Adrenal gland (tissue), 12 donors: Measurements from ENCODE around the gene BRF1. TPM values are rescaled to one million over a fixed set of nuclear protein-coding genes. Genes with fewer than 3 reads are reported as not detected.

Experiments
- DNase-seq, 7 donors: peaks; one replicate each; pipeline ENCODE4 v3.0.0-alpha.2; 2019 to 2020
- H3K27ac ChIP-seq, 5 donors: fragments of 200-600 bp; sonication (generic) in 4 of 5; 1 replicate in 3 of 5; 2 replicates in 2 of 5; pipeline versions ENCODE4 v1.5.1 to v1.8.0; 2016 to 2020; ENCODE audit warnings: mild to moderate bottlenecking in 1 of 5
- H3K27me3 ChIP-seq: fragments of 200-600 bp; 2 replicates; pipeline ENCODE4 v1.8.0; 2021
- H3K36me3 ChIP-seq, 2 donors: fragments of 200-600 bp; replicated peaks in 1 of 2; 1 replicate in 1 of 2; 2 replicates in 1 of 2; pipeline versions ENCODE4 v1.5.1 to v1.8.0; 2018 to 2022
- H3K4me1 ChIP-seq, 2 donors: fragments of 200-600 bp; replicated peaks in 1 of 2; 1 replicate in 1 of 2; 2 replicates in 1 of 2; pipeline versions ENCODE4 v1.5.1 to v1.8.0; 2018 to 2021
- H3K4me3 ChIP-seq, 4 donors: fragments of 200-600 bp; sonication (generic) in 3 of 4; one replicate each; pipeline ENCODE4 v1.5.1; 2016 to 2018
- H3K9me3 ChIP-seq, 3 donors: fragments of 200-600 bp; sonication (generic) in 1 of 3; replicated peaks in 1 of 3; 1 replicate in 2 of 3; 2 replicates in 1 of 3; pipeline versions ENCODE4 v1.5.1 to v1.8.0; 2016 to 2021
- CTCF ChIP-seq, 6 experiments: fragments of 450-650 bp in 4 of 6; fragments of 200-600 bp in 2 of 6; sonication (generic) in 1 of 6; IDR thresholded peaks; 1 replicate in 5 of 6; 2 replicates in 1 of 6; pipeline versions ENCODE4 v1.5.1 to v1.8.0; 2016 to 2021; ENCODE audit warnings: antibody characterized with exemption in 6 of 6, mild to moderate bottlenecking in 2 of 6, moderate library complexity in 1 of 6
- POLR2A ChIP-seq, 2 donors: fragments of 450-650 bp; IDR thresholded peaks; one replicate each; pipeline ENCODE4 v1.6.1; 2017; ENCODE audit warnings: antibody characterized with exemption in 2 of 2, mild to moderate bottlenecking in 2 of 2, moderate library complexity in 1 of 2
- WGBS, 4 donors: extraction: QIAGEN DNeasy Blood & Tissue Kit in 2 of 4; methylation state at CpG; one replicate each; pipeline versions ENCODE4 v1.1.5 to v1.1.7; 2013 to 2017; 5-methylcytosine and 5-hydroxymethylcytosine counted together
- intact Hi-C, 2 donors: fragments of 100-400 bp; cut with DNase I; formaldehyde crosslinking; loops; one replicate each; pipeline versions ENCODE4 v1.14.1 to v1.15.0; 2022 to 2023
- polyA plus RNA-seq, 3 donors: library from polyadenylated mRNA; stranded (reverse); fragments of 200-250 nt in 2 of 3; fragments of 350-450 nt in 1 of 3; fragmentation: Illumina TruSeq in 1 of 3; extraction: RNeasy Lipid Tissue Mini Kit (QIAGEN cat#74804) in 1 of 3; gene quantifications; one replicate each; pipeline ENCODE4 v1.2.3, GENCODE V29; 2013 to 2014
- total RNA-seq, 9 donors: library from RNA; depleted of rRNA in 4 of 9; stranded (reverse); fragments of >200 nt in 4 of 9; fragments of 120-200 nt in 1 of 9; fragmentation: NEBNext Ultra II Directional in 1 of 9; extraction: Animal tissue kit (Norgen Biotek cat#: 25700) in 1 of 9; gene quantifications; one replicate each; pipeline versions ENCODE4 v1.1.0 to v1.2.4, GENCODE V29; 2013 to 2023
- donor health status: healthy with polysubstance abuse.
- donor health status: Bipolar disorder and iron deficiency.
- donor health status: DM: yes; HTN: yes; CAD: no.
- donor health status: DM: no; HTN: no; CAD: no.
- donor health status: DM: no; HTN: no; CAD: no.
- donor health status: DM: yes; HTN: yes; CAD: no.

The BRF1 gene
- total and polyA plus RNA-seq, 12 donors, result 14.0 to 96.9 (median 37.5) TPM

- intact Hi-C loops, result no loop called here
- Histone ChIP-seq H3K4me3 (no peak overlapping the region), H3K27me3 (peaks cover 11% of the 10 kb centered on the region), H3K36me3 (no peaks in the 10 kb centered on the region), H3K27ac (no peak overlapping the region), H3K9me3 (no peaks in the 10 kb centered on the region), H3K4me1 (peaks cover 0 to 8% of the 10 kb centered on the region in 2 donors)
- WGBS, 4 donors, result 92 to 94% (median 94%) methylated on average over 9 to 13 of the region's 13 CpGs
- TF ChIP-seq CTCF (IDR thresholded peaks at IDR 0.05) (no peak), POLR2A (IDR thresholded peaks at IDR 0.05) (no peak)
- DNase-seq, result no peak
Observed at GRCh38 chr14:105173145-105173544, 127.7 kb downstream of the BRF1 start.

- 38 to 60% (median 55%) methylated on average over 2 to 7 of the region's 7 CpGs for WGBS, 4 donors
- H3K27me3 ChIP-seq, result peaks cover 17% of the 10 kb centered on the region
- no peak overlapping the region for H3K4me3 ChIP-seq
- no peaks in the 10 kb centered on the region for H3K9me3 ChIP-seq
- H3K36me3 ChIP-seq, result no peaks in the 10 kb centered on the region
- intact Hi-C loops, result no loop called here
- peaks cover 0 to 8% of the 10 kb centered on the region in 2 donors for H3K4me1 ChIP-seq
- DNase-seq, result no peak
- TF ChIP-seq CTCF (IDR thresholded peaks at IDR 0.05), result no peak
- no peak overlapping the region for H3K27ac ChIP-seq
Observed at GRCh38 chr14:105172476-105172875, 128.3 kb downstream of the BRF1 start.

GRCh38 chr14:105171004-105171673, 129.7 kb downstream of the BRF1 start:
- WGBS, 4 donors, result 17 to 40% (median 38%) methylated on average over 5 to 19 of the region's 19 CpGs
- H3K27ac ChIP-seq, result no peak overlapping the region
- peaks cover 25% of the 10 kb centered on the region for H3K27me3 ChIP-seq
- H3K36me3 ChIP-seq, result no peaks in the 10 kb centered on the region
- H3K4me3 ChIP-seq, result no peak overlapping the region
- peak in 1 of 7 donors; percentile 31 for DNase-seq
- H3K9me3 ChIP-seq, result no peaks in the 10 kb centered on the region
- no peak for TF ChIP-seq CTCF (IDR thresholded peaks at IDR 0.05)
- no peak for TF ChIP-seq POLR2A (IDR thresholded peaks at IDR 0.05)
- intact Hi-C loops, result no loop called here
- H3K4me1 ChIP-seq, result peaks cover 0 to 8% of the 10 kb centered on the region in 2 donors

GRCh38 chr14:105169776-105170655, 130.8 kb downstream of the BRF1 start:
- Histone ChIP-seq H3K4me3 (no peak overlapping the region), H3K36me3 (no peaks in the 10 kb centered on the region), H3K27me3 (peaks cover 25% of the 10 kb centered on the region), H3K9me3 (no peaks in the 10 kb centered on the region), H3K27ac (no peak overlapping the region), H3K4me1 (peaks cover 0 to 8% of the 10 kb centered on the region in 2 donors)
- 62 to 79% (median 69%) methylated on average over 11 to 22 of the region's 22 CpGs for WGBS, 4 donors
- intact Hi-C loops, result no loop called here
- DNase-seq, result no peak
- TF ChIP-seq POLR2A (IDR thresholded peaks at IDR 0.05), result no peak
- TF ChIP-seq CTCF (IDR thresholded peaks at IDR 0.05), result no peak
